ENCODE results near the gene RAP1B.
A peak's percentile ranks its signal among the peaks of the same experiment; 100 is the strongest.

RAP1B gene

DNA sequence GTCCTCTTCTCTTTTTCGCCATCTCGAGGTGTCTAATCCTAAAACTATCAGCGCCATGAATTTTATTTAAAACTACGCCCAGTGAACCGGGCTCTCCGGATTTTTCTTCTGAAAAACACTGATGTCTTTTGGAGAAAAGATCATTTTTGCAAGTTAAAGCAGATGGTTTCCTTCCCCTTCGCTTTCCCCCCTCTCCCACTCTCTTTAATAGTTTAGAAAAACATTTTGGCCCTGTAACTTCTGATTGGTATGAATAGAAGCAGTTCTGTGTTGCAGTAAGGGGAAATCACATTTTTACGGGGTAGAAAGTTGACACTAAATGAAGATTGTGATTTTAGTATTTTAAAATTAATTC is 1.1 kb downstream of the RAP1B start:
- DNase-seq (ENCODE audit: low read depth in 3 of 3) = no peak

DNA sequence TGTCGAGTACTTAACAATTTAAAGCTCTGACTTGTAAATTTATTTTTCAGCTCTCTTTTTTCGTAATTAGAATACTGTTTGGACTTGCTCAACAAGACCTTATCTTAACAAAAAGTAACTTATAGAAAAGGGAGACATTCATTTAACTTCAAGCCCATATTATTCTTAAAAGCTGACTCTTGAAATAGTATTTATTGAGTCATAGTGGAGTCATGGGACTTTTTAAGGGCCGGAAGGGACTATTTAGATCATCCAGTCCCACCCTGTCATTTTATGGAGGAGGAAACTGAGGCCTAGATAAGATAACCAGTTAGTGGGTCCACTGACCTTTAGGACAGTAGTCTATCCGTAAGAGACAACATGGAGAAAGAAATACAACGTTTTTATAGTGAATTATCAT is 1.5 kb downstream of the RAP1B start:
- no peak for DNase-seq (ENCODE audit: low read depth in 3 of 3)

DNA sequence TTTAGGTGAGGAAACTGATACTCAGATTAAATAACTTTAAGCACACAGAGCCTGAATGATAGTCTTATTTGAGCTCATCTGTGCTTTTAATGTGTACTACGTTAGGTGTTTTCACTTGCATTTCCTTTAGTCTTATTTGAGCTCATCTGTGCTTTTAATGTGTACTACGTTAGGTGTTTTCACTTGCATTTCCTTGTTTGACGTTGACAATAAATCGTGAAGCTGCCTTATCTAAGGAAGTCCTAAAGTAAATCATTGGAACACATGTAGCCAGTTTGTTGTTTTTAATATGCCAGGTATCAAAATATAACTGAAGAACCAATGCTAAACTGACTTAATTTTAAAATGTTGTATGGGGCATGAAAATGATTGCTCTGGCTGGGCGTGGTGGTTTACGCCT is 2.0 kb downstream of the RAP1B start:
- DNase-seq (ENCODE audit: low read depth in 3 of 3) = no peak

DNA sequence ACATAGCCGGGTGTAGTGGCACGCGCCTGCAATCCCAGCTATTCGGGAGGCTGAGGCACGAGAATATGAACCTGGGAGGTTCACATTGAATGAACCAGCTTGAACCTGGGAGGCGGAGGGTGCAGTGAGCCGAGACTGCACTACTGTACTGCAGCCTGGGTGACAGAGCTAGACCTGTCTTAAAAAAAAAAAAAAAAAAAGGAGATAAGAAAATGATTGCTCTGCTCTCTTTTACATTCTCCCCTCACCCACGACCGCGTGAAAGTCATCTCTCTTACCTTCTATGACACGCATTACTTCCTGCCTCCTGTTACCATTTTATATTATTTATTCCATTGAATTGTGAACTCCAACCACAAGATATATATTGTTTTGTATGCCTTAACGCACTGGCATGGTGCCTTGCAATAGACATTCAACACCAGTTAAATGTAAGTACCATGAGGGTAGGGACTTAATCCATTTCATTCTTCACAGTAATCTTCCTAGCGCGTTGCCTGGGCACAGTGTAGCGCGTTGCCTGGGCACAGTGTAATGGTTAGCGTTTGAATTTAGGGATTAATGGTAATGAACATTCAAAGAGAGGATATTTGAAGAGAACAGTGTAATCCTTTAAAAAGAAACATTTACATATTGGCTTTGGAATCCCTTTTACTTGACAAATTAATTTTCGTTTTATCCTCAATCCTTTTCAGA is 2.7 kb downstream of the RAP1B start:
- DNase-seq (ENCODE audit: low read depth in 3 of 3) = peak in 1 of 3 donors; percentile 30

GRCh38 chr12:68614105-68614679 is 3.5 kb downstream of the RAP1B start:
- DNase-seq (ENCODE audit: low read depth in 3 of 3) = no peak

GRCh38 chr12:68614769-68615168 is 4.1 kb downstream of the RAP1B start:
- no peak for DNase-seq (ENCODE audit: low read depth in 3 of 3)

DNA sequence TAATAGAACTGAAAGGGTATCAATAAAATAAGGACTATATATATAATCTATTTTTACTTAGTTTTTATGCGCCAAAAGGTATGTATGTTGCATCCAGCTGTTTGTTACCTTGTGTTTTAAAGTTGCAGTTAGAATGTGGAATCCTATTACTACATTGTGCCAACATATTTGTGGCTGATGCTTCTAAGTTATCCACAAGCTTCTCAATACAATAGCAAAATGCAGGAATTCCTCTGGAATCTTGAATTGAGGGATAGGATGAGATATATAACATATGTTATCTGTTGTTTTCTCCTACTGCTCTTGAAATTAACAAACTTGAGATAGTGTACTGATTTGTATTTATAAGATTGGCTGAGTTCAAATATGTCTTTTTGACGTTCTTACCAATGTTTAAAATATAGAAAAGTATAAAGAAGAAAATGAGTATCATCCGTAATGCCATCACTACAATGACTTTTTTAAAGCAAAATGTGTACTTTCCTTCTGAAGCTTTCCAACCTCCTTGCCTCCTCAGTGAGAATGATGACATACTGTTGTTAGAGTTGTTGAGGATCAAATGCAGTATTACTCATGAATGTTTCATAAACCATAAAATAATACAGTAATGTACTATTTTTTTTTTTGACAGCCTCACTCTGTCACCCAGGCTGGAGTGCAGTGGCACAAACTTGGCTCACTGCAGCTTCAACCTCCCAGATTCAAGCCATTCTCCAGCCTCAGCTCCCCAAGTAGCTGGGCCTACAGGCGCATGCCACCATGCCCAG is 6.6 kb downstream of the RAP1B start:
- DNase-seq (ENCODE audit: low read depth in 3 of 3) = no peak

- no peak for DNase-seq (ENCODE audit: low read depth in 3 of 3)
Observed at GRCh38 chr12:68619541-68619940, 8.8 kb downstream of the RAP1B start.

GRCh38 chr12:68620519-68621471 is 10.1 kb downstream of the RAP1B start:
- DNase-seq (ENCODE audit: low read depth in 3 of 3) = no peak

- no peak for DNase-seq (ENCODE audit: low read depth in 3 of 3)
Observed at GRCh38 chr12:68621472-68622081, 10.9 kb downstream of the RAP1B start.

DNA sequence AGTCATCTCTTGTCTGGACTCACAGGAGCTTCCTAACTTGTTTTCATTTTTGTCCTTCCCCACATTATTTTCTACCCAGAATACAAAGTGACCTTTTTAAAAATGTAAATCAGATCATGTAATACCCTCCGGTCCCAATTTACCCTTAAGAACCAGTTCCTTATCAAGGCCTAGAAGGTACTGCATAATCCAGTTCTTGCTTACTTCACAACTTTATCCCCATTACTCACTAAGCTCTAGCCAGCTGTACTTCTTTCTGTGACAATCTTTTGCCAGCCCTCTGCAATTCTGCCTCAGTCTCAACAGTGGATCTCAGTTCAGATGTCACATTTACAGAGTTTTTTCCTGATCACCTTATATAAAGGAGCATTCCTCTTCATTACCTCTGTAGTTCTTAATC is 11.6 kb downstream of the RAP1B start:
- DNase-seq (ENCODE audit: low read depth in 3 of 3) = no peak

DNA sequence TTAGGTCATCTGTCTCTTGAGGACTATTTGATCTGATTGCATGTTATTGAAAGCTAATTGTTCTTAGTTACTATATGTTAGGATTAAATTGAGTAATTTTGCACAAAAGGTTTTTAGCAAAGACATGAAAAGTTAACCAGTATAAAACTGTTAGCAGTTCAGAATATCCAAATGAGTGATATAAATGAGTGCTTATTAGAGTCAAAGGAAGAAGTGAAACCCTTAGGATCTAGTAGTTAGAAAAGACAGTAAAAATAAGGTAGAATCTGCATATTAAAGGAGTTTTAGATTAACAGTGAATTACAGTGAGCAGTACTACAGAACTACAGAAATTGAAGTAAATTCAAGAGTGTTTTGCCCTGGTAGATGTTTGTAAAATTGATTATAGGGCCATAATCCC is 12.4 kb downstream of the RAP1B start:
- DNase-seq (ENCODE audit: low read depth in 3 of 3) = no peak

DNA sequence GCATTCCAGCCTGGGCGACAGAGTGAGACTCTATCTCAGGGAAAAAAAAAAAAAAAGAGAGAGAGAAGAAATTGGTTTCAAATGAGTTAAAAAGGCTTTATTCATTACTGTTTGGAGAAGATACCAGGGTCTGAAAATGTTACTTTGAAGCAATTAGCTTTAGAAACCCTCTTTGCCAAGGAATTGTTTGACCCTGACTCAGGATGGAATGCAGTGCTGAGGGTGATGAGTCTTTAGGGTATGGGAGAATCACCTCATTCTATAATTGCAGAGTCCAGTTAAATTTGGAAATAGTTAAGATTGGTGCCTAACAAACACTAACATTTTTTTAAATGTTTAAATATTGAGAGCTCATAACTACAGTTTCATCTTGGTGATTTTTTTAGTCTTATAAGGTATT is 13.3 kb downstream of the RAP1B start:
- no peak for DNase-seq (ENCODE audit: low read depth in 3 of 3)

DNA sequence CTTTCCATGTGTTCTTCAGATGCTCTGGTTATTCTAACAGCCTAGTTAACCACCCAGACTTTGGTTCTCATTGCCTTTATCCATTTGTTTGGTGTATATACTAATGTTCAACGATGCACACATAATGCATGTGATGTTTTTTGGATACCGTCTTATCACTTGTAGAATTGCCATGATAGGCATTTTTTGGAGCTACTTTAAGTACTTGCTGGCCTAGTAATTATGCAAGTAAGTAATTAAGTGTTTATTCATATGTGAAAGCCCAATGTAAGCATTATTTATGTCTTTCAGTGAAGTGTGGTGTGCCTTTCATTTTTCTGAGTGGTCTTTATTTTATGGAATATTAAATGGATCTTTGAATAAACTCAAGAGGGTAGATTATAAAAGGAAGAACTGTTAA is 14.2 kb downstream of the RAP1B start:
- DNase-seq (ENCODE audit: low read depth in 3 of 3) = no peak

DNA sequence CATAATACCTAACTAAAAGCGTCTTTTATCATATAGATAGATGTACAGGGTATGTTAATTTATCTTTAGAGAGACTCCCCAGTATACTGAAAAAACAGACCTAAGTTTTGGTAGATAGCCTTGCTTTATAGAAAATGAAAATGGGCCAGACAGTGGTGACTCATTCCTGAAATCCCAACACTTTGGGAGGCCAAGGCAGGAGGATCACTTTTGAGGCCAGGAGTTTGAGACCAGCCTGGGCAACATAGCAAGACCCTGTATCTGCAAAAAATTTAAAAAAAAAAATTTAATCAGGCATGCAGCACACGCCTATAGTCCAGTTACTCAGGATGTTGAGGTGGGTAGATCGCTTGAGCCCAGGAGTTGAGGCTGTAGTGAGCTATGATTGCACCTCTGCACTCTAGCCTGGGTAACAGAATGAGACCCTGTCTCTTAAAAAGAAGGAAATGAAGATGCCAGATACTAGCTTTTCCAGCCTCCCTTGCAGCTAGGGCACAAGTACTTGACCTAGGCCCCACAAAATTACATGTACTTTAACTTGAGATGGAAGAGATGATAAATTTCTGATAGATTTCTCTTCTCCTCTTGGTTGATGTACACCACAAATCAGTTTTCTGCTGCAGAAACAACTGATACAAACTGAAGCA is 17.1 kb downstream of the RAP1B start:
- no peak for DNase-seq (ENCODE audit: low read depth in 3 of 3)

- DNase-seq (ENCODE audit: low read depth in 3 of 3) = no peak
Observed at GRCh38 chr12:68628698-68629097, 18.0 kb downstream of the RAP1B start.

DNA sequence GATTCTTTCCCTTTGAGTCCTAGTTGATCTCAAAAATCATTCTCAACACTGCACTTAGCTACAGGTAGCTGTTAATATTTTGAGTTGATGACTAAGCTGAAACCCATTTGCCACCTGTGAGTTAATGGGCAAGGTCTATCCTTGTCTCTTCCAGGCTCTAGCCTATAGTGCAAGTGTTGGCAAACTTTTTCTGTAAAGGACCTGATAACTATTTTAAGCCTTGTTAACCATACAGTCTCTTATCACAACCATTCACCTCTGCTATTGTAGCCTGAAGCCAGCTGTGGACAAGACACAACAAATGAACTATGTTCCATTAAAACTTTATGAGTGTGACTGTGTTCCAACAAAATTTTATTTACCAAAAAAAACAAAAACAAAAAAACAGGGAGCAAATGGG is 19.4 kb downstream of the RAP1B start:
- DNase-seq (ENCODE audit: low read depth in 3 of 3) = no peak

DNA sequence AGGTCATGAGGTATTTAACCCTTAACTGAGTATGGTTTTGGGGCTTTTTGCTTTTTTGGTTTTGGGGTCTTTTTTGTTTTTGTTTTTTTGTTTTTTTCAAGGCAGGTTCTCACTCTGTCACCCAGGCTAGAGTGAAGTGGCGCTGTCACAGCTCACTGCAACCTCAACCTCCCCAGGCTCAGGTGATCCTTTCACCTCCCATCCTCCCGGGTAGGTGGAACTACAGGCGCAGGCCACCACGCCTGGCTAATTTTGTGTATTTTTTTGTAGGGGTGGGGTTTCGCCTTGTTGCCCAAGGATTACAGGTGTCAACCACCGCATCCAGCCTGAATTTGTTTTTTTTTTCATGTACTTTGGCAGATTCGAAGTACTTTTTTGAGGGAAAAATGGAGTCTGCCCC is 19.9 kb downstream of the RAP1B start:
- DNase-seq (ENCODE audit: low read depth in 3 of 3) = no peak

DNA sequence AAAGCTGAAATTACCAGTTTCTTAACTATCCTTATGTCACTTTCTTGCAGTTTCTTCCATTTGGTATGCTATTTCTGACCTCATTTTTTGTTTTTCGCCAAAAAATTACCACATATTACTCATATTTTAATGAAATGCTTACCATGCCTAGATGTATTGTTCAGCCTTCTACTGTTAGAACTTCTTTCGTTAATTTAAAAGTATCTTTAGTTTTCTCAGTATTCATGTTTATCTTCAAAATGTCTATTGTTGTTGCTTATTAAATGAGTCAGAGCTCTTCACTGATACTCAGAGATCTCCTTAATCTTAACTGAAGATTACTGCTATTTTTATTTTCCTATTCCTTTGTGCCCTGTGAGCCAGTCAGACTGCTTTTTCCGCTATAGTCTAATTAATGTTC is 20.5 kb downstream of the RAP1B start:
- no peak for DNase-seq (ENCODE audit: low read depth in 3 of 3)

GRCh38 chr12:68632486-68632885 is 21.8 kb downstream of the RAP1B start:
- DNase-seq (ENCODE audit: low read depth in 3 of 3) = no peak

Measured in stimulated activated CD4-positive, alpha-beta T cell treated with anti-CD3 and anti-CD28 coated beads, TNF-alpha, amount 100 ng/mL, for 48 hours (primary cell).